Suprapubic skin (tissue), 4 donors: Measurements from ENCODE around the gene STK32B. TPM values are rescaled to one million over a fixed set of nuclear protein-coding genes. Genes with fewer than 3 reads are reported as not detected.

Experiments used
- DNase-seq, 2 donors: peaks; one replicate each; pipeline ENCODE4 v3.0.0-alpha.2; 2019; ENCODE audit warnings: low spot score in 2 of 2
- H3K27ac ChIP-seq: fragments of 200-600 bp; sonication (generic); one replicate; pipeline ENCODE4 v1.5.1; 2019
- H3K27me3 ChIP-seq: fragments of 200-600 bp; sonication (generic); one replicate; pipeline ENCODE4 v1.5.1; 2019
- H3K36me3 ChIP-seq: fragments of 200-600 bp; sonication (generic); one replicate; pipeline ENCODE4 v1.5.1; 2019
- H3K4me1 ChIP-seq: fragments of 200-600 bp; sonication (generic); one replicate; pipeline ENCODE4 v1.5.1; 2019
- H3K4me3 ChIP-seq: fragments of 200-600 bp; sonication (generic); one replicate; pipeline ENCODE4 v1.5.1; 2019; ENCODE audit warnings: mild to moderate bottlenecking
- H3K9me3 ChIP-seq: fragments of 200-600 bp; sonication (generic); one replicate; pipeline ENCODE4 v1.5.1; 2019
- CTCF ChIP-seq, 2 donors: fragments of 200-600 bp in 1 of 2; fragments of 450-650 bp in 1 of 2; sonication (generic) in 1 of 2; IDR thresholded peaks; one replicate each; pipeline ENCODE4 v1.5.1; 2016 to 2019; ENCODE audit warnings: antibody characterized with exemption in 2 of 2, mild to moderate bottlenecking in 1 of 2, moderate library complexity in 1 of 2
- EP300 ChIP-seq: sonication (generic); formaldehyde crosslinking; IDR thresholded peaks from one replicate; pipeline ENCODE4 v1.6.1; 2017; ENCODE audit warnings: antibody characterized with exemption
- POLR2A ChIP-seq, 2 donors: fragments of 450-650 bp; IDR thresholded peaks; one replicate each; pipeline ENCODE4 v1.6.1; 2017; ENCODE audit warnings: antibody characterized with exemption in 2 of 2, mild to moderate bottlenecking in 2 of 2, moderate library complexity in 2 of 2
- POLR2AphosphoS5 ChIP-seq, 3 donors: sonication (generic); formaldehyde crosslinking; IDR thresholded peaks; one replicate each; pipeline ENCODE4 v1.6.1; 2017; ENCODE audit warnings: antibody characterized with exemption in 3 of 3
- WGBS: methylation state at CpG from one replicate; pipeline ENCODE4 v1.1.5; 2018; 5-methylcytosine and 5-hydroxymethylcytosine counted together
- total RNA-seq, 4 donors: library from RNA; depleted of rRNA; stranded (reverse); fragments of >200 nt; gene quantifications; one replicate each; pipeline ENCODE4 v1.1.0, GENCODE V29; 2016

Gene STK32B
- total RNA-seq, 4 donors from 2014 or later: 0.76 to 2.2 (median 1.2) TPM

DNA sequence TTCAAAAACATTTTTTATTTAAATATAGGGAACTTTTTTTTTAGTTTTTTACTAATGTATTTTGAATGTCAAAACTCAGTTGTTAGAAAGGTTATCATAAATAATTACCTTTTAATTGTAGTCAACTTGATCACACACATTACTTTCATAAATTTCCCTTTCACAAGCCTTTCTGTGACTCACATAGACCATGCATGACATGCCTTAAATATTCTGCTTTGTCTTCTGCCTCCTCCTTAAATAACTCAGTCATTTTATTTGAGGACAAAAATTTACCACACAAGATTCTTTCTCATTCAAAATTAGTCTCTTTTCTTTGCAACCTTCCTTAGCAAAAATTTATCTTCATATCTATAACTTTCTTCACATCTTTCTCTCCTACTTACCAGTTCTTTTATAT, 437.1 kb downstream of the STK32B start:
- Histone ChIP-seq H3K36me3 (no peaks in the 10 kb centered on the region), H3K27ac (no peak overlapping the region), H3K4me1 (no peaks in the 10 kb centered on the region), H3K4me3 (no peak overlapping the region), H3K9me3 (peaks cover 18% of the 10 kb centered on the region), H3K27me3 (no peaks in the 10 kb centered on the region)
- TF ChIP-seq POLR2A (IDR thresholded peaks at IDR 0.05) (no peak), CTCF (IDR thresholded peaks at IDR 0.05) (no peak), POLR2AphosphoS5 (IDR thresholded peaks at IDR 0.05) (no peak), EP300 (no peak)
- DNase-seq: no peak

DNA sequence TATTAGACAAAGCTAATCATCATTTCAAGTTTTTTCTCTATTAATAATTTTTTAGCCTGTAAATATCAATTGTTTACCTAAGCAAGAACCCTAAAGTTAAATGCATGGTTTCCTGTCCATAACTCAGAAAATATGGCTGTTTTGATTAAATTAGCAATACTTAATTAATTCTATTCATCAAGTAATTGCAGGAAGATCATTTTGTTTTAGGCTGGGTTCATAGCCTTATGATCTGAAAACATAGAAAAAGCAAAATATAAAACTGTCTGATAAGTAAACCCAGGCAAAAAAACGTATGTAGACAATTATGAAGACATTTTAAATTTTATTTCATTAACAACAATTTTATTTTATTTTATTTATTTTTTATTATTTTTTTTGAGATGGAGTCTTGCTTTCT, 438.0 kb downstream of the STK32B start:
- no peaks in the 10 kb centered on the region for H3K27me3 ChIP-seq
- 58% methylated on average over 1 of the region's 1 CpG for WGBS

GRCh38 chr4:5497489-5497888, 446.2 kb downstream of the STK32B start:
- Histone ChIP-seq H3K9me3 (no peaks in the 10 kb centered on the region), H3K4me3 (no peak overlapping the region), H3K27me3 (no peaks in the 10 kb centered on the region), H3K36me3 (peaks cover 5% of the 10 kb centered on the region), H3K27ac (no peak overlapping the region), H3K4me1 (no peaks in the 10 kb centered on the region)
- DNase-seq: no peak
- WGBS: 90% methylated on average over 2 of the region's 2 CpGs
- TF ChIP-seq POLR2AphosphoS5 (IDR thresholded peaks at IDR 0.05): no peak
- TF ChIP-seq CTCF (IDR thresholded peaks at IDR 0.05): no peak
- no peak for TF ChIP-seq EP300
- TF ChIP-seq POLR2A (IDR thresholded peaks at IDR 0.05): no peak

More for the DNA sequence above, 438.0 kb downstream of the STK32B start:
- Histone ChIP-seq H3K36me3 (no peaks in the 10 kb centered on the region), H3K4me3 (no peak overlapping the region), H3K4me1 (no peaks in the 10 kb centered on the region), H3K9me3 (peaks cover 18% of the 10 kb centered on the region), H3K27ac (no peak overlapping the region)
- TF ChIP-seq POLR2A (IDR thresholded peaks at IDR 0.05) (no peak), EP300 (no peak)
- DNase-seq: no peak

DNA sequence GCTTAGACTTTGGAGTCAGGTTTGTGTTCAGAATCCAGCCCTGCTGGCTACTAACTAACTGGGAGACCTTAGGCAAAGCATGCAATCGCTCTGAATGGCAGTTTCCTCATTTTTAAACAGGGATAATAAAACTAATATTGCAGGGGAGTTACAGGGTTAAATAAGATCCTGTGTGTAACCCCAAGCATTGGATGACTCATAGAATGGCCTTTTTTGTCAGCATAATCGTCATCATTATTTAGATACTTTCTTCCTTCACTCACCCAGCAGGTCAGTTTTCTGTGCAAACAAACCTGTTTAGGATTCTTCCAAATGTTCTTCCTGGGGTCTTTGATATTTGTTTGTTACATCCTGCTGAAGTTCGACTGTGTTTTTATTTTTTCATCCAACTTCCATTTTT, 448.9 kb downstream of the STK32B start:
- Histone ChIP-seq H3K9me3 (no peaks in the 10 kb centered on the region), H3K4me1 (no peaks in the 10 kb centered on the region), H3K27me3 (no peaks in the 10 kb centered on the region), H3K36me3 (peaks cover 5% of the 10 kb centered on the region), H3K27ac (no peak overlapping the region), H3K4me3 (no peak overlapping the region)
- DNase-seq: no peak
- WGBS: 58% methylated on average over 3 of the region's 3 CpGs
- no peak for TF ChIP-seq POLR2AphosphoS5 (IDR thresholded peaks at IDR 0.05)

DNA sequence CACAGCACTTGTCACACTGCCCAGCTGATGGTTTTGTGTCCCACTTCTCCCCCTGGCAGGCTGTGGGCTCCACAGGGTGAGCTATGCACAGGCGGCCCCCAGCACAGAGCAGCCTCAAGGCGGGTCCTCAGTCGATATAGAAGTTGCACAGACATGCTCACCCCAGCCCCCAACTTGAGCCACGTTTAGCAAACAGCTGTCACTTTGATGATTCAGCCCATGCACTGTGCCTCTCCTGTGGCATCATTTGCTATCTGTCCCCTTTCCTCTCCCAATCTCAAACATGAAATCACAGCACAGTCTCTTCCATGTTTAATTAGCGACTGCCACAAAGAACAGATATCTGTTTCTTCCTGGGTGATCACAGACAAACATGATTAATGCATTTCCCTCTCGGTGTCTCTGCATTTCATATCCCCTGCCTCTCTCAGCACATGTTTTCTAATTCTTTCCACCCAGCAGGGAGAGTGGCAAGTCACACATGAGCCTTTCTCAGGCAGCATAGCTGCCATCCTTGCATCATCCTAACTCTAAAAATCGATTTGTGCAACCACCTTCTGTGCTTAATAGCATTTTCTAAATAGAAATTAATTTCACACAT, 452.2 kb downstream of the STK32B start:
- Histone ChIP-seq H3K27ac (no peak overlapping the region), H3K4me3 (no peak overlapping the region), H3K36me3 (peaks cover 5% of the 10 kb centered on the region), H3K27me3 (no peaks in the 10 kb centered on the region), H3K9me3 (no peaks in the 10 kb centered on the region), H3K4me1 (no peaks in the 10 kb centered on the region)
- 60% methylated on average over 7 of the region's 7 CpGs for WGBS
- DNase-seq: no peak
- TF ChIP-seq EP300 (no peak), CTCF (IDR thresholded peaks at IDR 0.05) (no peak), POLR2AphosphoS5 (IDR thresholded peaks at IDR 0.05) (no peak), POLR2A (IDR thresholded peaks at IDR 0.05) (no peak)

DNA sequence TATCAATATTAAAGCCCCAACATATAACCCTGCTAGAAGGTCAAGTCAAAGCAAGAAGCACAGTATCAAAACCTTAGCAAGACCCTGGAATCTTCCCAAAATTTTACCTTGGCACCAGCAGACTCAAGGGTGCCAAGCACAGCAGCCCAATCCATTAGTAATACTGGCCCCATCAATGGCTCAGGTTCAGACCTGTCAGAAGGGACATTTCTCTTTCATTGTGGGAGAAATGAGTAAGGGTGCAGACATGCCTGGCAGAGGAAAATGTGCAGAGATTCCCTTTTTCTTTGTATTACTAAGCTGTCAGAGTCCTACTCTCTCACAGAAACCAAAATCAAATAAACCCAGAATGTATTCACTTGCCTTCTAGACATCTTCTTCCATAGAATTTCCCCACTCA, 453.2 kb downstream of the STK32B start:
- H3K4me1 ChIP-seq: no peaks in the 10 kb centered on the region
- no peaks in the 10 kb centered on the region for H3K36me3 ChIP-seq
- no peak for DNase-seq
- no peaks in the 10 kb centered on the region for H3K9me3 ChIP-seq
- H3K4me3 ChIP-seq: no peak overlapping the region
- no peaks in the 10 kb centered on the region for H3K27me3 ChIP-seq
- TF ChIP-seq POLR2A (IDR thresholded peaks at IDR 0.05) (no peak), CTCF (IDR thresholded peaks at IDR 0.05) (no peak), POLR2AphosphoS5 (IDR thresholded peaks at IDR 0.05) (no peak)
- H3K27ac ChIP-seq: no peak overlapping the region
